DOHH2 (cell line): ENCODE measurements around the gene ARF3.

Source experiments
- EZH2phosphoT487 ChIP-seq: fragments of 200-600 bp; sonication (generic); IDR thresholded peaks from 2 replicates; pipeline ENCODE4 v1.6.1; 2017; ENCODE audit warnings: borderline replicate concordance, mild to moderate bottlenecking, antibody characterized with exemption, low read length, moderate library complexity, mixed read lengths
- TF ChIP-seq, protein P1 (sequence below): fragments of 200-600 bp; sonication (generic); IDR thresholded peaks from one replicate; pipeline ENCODE4 v1.5.1; 2014; ENCODE audit warnings: antibody characterized with exemption, mild to moderate bottlenecking, low read depth, low read length; ENCODE audit not compliant: poor library complexity, severe bottlenecking

DNA sequence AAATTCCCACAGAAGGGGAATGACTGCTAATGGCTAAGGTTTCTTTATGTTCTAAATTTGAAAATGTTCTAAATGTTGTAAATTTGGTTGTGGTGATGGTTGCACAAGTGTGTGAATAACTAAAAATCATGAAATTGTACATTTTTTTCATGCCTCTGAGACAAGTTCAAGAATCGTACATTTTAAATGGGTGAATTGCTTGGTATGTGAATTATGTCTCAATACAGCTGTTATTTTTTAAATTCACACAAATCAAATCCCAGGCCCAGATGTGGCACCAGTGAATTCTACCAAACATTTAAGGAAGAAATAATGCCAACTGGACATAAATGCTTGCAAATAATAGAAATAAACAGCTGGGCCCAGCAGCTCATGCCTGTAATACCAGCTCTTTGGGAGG, 63.0 kb downstream of the ARF3 start:
- TF ChIP-seq, protein P1, sequence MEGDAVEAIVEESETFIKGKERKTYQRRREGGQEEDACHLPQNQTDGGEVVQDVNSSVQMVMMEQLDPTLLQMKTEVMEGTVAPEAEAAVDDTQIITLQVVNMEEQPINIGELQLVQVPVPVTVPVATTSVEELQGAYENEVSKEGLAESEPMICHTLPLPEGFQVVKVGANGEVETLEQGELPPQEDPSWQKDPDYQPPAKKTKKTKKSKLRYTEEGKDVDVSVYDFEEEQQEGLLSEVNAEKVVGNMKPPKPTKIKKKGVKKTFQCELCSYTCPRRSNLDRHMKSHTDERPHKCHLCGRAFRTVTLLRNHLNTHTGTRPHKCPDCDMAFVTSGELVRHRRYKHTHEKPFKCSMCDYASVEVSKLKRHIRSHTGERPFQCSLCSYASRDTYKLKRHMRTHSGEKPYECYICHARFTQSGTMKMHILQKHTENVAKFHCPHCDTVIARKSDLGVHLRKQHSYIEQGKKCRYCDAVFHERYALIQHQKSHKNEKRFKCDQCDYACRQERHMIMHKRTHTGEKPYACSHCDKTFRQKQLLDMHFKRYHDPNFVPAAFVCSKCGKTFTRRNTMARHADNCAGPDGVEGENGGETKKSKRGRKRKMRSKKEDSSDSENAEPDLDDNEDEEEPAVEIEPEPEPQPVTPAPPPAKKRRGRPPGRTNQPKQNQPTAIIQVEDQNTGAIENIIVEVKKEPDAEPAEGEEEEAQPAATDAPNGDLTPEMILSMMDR = no peak
- TF ChIP-seq EZH2phosphoT487 = no peak
